NOMO-1 treated with dmso at 0.1 percent for 144 hours (cell line): ENCODE measurements around the gene PTPRF.

Experiments
- DNase-seq: peaks from one replicate; lab custom pipeline; 2025; ENCODE audit not compliant: unreplicated experiment; lab: John Stamatoyannopoulos, UW

PTPRF gene

GRCh38 chr1:43600033-43601020, 69.6 kb downstream of the PTPRF start:
- no peak for DNase-seq

- no peak for DNase-seq
These were observed 72.3 kb downstream of the PTPRF start for GRCh38 chr1:43602990-43603389.

- DNase-seq, result no peak
These were observed 73.5 kb downstream of the PTPRF start for GRCh38 chr1:43604192-43604591.

- DNase-seq, result no peak
These were observed 74.5 kb downstream of the PTPRF start for GRCh38 chr1:43605157-43605556.

GRCh38 chr1:43605766-43606165, 75.1 kb downstream of the PTPRF start:
- DNase-seq, result no peak

- DNase-seq, result no peak
These were observed 75.9 kb downstream of the PTPRF start for GRCh38 chr1:43606624-43607023.

- DNase-seq, result no peak
These were observed 78.1 kb downstream of the PTPRF start for GRCh38 chr1:43608827-43609226.

- DNase-seq, result no peak
These were observed 79.7 kb downstream of the PTPRF start for GRCh38 chr1:43610339-43610738.

- no peak for DNase-seq
These were observed 81.3 kb downstream of the PTPRF start for GRCh38 chr1:43611950-43612349.

- DNase-seq, result no peak
These were observed 81.7 kb downstream of the PTPRF start for GRCh38 chr1:43612406-43612805.

GRCh38 chr1:43613075-43613942, 82.6 kb downstream of the PTPRF start:
- no peak for DNase-seq

GRCh38 chr1:43614211-43614610, 83.5 kb downstream of the PTPRF start:
- no peak for DNase-seq

GRCh38 chr1:43614891-43615290, 84.2 kb downstream of the PTPRF start:
- no peak for DNase-seq

GRCh38 chr1:43616383-43616782, 85.7 kb downstream of the PTPRF start:
- DNase-seq, result no peak

GRCh38 chr1:43617011-43617410, 86.3 kb downstream of the PTPRF start:
- DNase-seq, result no peak

GRCh38 chr1:43617668-43618067, 87.0 kb downstream of the PTPRF start:
- no peak for DNase-seq

- no peak for DNase-seq
These were observed 88.0 kb downstream of the PTPRF start for GRCh38 chr1:43618521-43619313.

GRCh38 chr1:43619314-43619790, 88.7 kb downstream of the PTPRF start:
- no peak for DNase-seq

GRCh38 chr1:43619996-43620920, 89.6 kb downstream of the PTPRF start:
- DNase-seq, result no peak

- DNase-seq, result no peak
These were observed 90.3 kb downstream of the PTPRF start for GRCh38 chr1:43620956-43621355.
